ENCODE results near the gene SLC39A9.
"Not testable (repeated sequence)": the region's sequence is repeated elsewhere in the genome, so short reads cannot be mapped to it uniquely, and the experiment has no call there.

The SLC39A9 gene

DNA sequence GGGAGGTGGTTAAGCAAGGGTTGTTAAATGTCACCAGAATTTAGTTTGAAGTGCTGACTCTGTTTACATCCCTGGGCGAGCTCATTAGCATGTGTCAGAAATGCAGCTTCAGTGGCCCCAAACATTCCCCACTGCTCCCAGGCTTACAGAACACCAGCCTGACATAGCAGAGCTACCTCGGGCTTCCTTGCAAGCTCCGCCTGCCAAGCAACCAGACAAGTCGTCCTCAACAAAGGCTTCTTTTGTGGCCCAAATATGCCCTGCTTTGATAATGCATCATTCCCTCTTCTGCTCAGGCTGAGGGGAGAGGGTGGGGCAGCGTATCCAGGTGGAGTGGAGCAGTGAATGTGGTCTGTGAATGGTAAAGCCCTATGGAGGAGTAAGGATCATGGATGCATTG is 28.4 kb upstream of the SLC39A9 start:
- DNase-seq (ENCODE audit: low read depth): no peak

DNA sequence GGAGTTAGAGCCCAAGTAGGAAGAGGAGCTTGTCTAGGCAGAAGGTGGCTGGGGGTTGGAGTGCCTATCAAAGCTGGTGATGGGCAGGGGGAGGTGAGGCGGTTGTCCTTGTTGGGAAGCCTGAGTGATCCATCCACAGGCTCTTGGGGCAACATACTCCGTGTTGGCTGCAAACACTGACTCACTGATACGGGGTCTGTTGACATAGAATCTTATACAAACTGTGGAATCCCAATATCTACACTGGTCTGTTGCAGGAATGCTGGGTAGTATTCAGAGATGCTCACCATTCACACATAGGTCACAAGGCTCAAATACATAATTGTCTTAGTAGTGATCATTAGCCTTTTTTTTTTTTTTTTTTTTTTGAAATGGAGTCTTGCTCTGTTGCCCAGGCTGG is 26.3 kb upstream of the SLC39A9 start:
- no peak for DNase-seq (ENCODE audit: low read depth)

- DNase-seq (ENCODE audit: low read depth): no peak
Observed at GRCh38 chr14:69373104-69373503, 25.4 kb upstream of the SLC39A9 start.

DNA sequence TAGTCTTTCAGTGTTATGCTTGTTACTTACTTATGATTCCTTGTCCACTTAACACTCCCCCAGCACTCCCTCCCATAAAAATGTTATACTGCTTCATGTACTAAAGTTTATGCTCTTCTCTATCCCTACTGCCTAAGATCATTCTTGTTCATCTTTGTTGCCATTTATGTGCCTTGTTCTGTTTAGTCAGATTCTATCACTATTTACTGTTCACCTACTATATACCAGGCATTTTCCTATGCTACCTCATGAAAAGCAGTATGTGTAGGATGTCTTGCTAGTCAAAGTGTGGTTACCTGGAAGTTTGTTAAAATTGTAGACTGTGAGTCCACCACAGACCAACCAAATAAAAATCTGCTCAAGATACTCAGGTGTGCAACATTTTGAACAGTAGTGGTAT is 24.3 kb upstream of the SLC39A9 start:
- no peak for DNase-seq (ENCODE audit: low read depth)

DNA sequence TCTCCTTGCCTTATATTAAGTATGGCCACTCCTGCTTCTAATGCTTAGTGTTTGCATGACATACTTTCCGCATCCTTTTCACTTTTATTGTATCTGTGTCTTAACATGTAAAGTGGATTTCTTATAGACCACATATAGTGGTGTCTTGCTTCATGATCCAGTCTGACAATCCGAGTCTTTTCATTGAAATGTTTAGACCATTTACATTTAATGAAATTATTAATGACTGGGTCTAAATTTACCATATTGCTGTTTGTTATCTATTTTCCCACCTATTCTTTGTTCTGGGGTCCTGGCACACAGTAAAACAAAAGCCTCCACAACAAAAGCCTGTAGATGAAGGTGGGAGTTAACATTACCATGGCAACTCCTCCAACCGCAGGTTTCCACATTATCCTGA is 23.3 kb upstream of the SLC39A9 start:
- DNase-seq (ENCODE audit: low read depth): no peak

DNA sequence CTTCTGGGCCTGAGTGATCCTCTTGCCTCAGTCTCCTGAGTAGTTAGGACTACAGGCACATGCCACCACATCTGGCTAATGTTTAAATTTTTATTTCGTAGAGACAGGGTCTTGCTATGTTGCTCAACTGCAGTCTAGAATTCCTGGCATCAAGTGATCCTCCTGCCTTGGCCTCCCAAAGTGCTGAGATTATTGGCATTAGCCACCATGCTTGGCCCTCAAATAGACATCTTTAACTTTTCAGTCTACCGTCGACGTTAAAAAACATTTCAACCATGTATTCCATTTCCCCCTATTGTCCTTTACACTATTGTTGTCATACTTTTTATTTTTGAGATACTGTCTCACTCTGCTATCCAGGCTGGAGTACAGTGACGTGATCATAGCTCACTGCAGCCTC is 22.8 kb upstream of the SLC39A9 start:
- DNase-seq (ENCODE audit: low read depth): no peak

DNA sequence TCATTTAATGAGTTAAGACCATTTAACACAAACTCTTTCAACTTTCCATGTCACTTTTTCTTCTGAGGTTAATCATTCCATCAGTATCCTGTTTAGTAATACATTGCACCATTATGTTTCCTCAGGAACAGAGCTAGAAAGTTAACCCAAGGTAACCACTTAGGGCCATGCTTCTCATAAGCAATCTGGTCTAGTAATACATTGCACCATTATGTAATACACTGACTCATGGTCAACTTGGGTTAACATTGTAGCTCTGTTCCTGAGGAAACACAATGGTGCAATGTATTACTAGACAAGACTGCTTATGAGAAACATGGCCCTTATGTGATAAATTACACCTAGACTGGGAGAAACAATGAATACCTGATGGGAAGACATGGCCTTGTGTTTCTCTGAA is 22.1 kb upstream of the SLC39A9 start:
- no peak for DNase-seq (ENCODE audit: low read depth)

DNA sequence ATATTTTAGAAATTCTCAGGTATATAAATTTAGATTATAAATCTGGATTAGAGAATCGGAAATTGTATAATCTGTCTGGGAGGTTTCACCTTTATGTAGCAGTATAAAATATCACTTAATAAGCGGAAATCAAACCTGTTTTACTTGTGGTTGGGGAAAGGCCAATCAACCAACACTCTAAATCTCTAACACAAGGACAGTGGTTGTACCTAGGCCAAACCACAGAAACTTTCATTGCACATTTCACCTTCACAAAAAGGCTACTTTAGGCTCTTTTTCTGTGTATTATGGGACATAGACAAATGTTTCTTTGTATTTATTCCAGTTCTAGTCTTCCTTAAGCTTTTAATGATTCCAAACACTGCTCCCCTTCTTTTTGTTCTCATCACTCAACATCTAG is 20.2 kb upstream of the SLC39A9 start:
- no peak for DNase-seq (ENCODE audit: low read depth)

DNA sequence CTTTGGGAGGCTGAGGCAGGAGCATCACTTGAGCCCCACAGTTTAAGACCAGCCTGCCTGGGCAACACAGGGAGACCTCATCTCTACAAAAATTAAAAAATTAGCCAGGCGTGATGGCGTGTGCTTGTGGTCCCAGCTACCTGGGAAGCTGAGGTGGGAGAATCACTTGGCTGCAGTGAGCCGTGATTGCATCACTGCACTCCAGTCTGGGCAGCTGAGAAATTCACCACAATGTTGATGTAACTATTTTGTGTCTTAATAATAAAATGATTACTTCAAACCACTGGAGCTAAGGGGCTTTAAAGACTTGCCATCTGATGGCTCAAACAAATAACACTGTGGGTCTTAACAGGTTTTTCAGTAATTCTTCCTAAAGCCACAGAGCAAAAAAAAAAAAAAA is 11.2 kb upstream of the SLC39A9 start:
- DNase-seq (ENCODE audit: low read depth): no peak

DNA sequence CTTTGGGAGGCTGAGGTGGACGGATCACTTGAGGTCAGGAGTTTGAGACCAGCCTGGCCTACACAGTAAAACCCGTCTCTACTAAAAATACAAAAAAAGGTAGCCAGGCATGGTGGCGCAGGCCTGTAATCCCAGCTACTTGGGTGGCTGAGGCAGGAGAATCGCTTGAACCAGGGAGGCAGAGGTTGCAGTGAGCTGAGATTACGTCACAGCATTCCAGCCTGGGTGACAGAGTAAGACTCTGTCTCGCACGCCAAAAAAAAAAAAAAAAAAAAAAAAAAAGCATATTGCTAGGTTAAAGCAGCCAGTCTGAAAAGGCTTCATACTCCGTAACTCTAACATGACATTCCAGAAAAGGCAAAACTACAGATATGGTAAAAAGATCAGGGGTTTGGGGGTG is 7.1 kb upstream of the SLC39A9 start:
- not testable (repeated sequence) for DNase-seq (ENCODE audit: low read depth)

DNA sequence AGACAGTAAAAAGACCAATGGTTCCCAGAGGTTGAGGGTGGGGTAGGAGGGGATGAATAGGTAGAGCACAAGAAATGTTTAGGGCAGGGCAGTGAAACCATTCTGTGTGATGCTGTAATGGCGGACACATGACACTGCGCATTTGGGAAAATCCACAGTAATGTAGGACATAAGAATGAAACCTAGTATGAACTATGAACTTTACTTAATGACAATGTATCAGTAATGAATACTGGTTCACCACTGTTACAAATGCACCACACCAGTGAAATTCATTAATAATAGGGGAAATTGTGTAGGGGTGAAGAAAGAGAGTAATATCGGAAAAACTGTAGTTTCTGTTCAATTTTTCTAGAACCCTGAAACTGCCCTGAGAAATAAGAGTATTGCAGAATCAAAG is 6.0 kb upstream of the SLC39A9 start:
- no peak for DNase-seq (ENCODE audit: low read depth)

GRCh38 chr14:69395929-69396328 is 2.6 kb upstream of the SLC39A9 start:
- DNase-seq (ENCODE audit: low read depth): no peak

GRCh38 chr14:69398818-69399210 is 322 bp downstream of the SLC39A9 start:
- peak; percentile 43 for DNase-seq (ENCODE audit: low read depth)

DNA sequence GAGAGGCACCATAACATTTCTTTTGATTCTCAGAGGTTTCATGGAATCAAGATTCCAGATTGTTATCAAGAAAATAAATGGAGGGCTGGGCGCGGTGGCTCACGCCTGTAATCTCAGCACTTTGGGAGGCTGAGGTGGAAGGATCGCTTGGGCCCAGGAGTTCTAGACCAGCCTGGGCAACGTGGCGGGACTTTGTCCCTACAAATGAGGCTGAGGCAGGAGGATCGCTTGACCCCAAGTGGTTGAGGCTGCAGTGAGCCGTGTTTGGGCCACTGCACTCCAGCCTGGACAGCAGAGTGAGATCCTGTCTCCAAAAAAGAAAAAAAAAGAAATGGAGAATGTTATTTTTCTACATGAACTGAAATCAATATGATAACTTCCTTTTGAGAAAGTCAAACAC is 1.3 kb downstream of the SLC39A9 start:
- DNase-seq (ENCODE audit: low read depth): no peak

GRCh38 chr14:69400154-69400553 is 1.7 kb downstream of the SLC39A9 start:
- no peak for DNase-seq (ENCODE audit: low read depth)

DNA sequence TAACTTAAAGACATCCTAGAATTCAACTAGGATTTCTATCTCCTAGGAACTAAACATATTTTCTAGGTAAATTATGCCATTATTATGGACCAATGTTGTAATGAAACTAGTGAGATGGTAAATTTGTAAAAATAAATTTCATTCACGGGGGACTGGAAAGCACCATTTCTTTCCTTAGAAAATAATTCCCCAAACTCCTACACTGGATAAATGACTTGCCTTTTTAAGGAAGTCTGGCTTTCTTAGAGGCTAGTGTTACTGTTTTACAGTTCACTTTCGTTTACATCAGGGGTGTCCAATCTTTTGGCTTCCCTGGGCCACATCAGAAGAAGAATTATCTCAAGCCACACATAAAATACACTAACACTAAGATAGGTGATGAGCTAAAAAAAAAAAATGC is 3.3 kb downstream of the SLC39A9 start:
- no peak for DNase-seq (ENCODE audit: low read depth)

- no peak for DNase-seq (ENCODE audit: low read depth)
Observed at GRCh38 chr14:69404478-69404877, 6.0 kb downstream of the SLC39A9 start.

DNA sequence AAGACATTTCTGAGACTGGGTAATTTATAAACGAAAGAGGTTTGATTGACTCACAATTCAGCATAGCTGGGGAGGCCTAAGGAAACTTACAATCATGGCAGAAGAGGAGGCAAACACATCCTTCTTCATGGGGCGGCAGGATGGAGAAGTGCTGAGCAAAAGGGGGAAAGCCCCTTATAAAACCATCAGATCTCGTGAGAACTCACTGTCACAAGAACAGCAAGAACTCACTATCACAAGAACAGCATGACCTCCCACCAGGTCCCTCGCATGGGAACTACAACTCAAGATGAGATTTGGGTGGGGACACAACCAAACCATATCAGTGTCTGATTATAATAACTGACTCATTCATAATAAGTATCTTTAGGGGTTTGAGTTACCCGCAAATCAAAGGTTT is 6.4 kb downstream of the SLC39A9 start:
- no peak for DNase-seq (ENCODE audit: low read depth)

GRCh38 chr14:69405762-69406161 is 7.3 kb downstream of the SLC39A9 start:
- no peak for DNase-seq (ENCODE audit: low read depth)

GRCh38 chr14:69408331-69408960 is 10.0 kb downstream of the SLC39A9 start:
- no peak for DNase-seq (ENCODE audit: low read depth)

DNA sequence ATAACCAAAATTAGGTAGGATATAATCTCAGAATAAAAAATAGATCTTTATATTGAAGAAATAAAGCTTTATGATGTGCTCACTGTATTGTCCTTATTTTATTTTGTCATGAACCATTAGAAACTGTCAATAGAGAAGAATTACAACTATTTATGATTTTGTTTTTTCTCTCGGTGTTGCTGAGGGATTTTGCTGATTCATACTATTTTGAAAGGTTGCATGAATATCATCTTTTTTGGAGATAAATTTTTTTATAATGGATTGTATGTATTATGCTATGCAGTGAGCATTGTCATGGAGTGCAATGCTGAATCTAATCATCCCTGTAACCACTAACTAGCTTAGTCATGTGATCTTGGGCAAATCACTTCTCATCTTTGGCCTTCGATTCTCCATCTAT is 15.0 kb downstream of the SLC39A9 start:
- DNase-seq (ENCODE audit: low read depth): no peak

DNA sequence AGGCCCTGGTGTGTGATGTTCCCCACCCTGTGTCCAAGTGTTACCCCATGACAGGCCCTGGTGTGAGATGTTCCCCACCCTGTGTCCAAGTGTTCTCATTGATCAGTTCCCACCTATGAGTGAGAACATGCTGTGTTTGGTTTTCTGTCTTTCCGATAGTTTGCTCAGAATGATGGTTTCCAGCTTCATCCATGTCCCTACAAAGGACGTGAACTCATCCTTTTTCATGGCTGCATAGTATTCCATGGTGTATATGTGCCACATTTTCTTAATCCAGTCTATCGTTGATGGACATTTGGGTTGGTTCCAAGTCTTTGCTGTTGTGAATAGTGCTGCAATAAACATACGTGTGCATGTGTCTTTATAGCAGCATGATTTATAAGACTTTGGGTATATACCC is 17.6 kb downstream of the SLC39A9 start:
- DNase-seq (ENCODE audit: low read depth): not testable (repeated sequence)

DNA sequence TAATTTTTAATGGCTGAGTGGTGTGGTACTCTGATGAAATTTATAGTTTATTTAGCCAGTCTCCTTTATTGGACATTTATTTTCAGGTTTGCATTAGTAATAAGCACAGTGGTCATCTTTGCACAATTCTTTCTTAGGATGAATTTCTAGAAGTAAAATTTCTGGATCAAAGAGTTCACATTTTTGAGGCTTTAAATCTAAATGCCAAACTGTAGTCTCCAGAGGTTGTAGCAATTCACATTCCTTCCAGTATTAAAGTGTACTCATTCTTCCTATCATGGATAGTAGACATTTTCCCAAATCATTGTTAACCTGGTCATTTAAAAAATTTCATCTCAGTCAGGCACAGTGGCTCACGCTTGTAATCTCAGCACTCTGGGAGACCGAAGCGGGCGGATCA is 24.8 kb downstream of the SLC39A9 start:
- DNase-seq (ENCODE audit: low read depth): no peak

DNA sequence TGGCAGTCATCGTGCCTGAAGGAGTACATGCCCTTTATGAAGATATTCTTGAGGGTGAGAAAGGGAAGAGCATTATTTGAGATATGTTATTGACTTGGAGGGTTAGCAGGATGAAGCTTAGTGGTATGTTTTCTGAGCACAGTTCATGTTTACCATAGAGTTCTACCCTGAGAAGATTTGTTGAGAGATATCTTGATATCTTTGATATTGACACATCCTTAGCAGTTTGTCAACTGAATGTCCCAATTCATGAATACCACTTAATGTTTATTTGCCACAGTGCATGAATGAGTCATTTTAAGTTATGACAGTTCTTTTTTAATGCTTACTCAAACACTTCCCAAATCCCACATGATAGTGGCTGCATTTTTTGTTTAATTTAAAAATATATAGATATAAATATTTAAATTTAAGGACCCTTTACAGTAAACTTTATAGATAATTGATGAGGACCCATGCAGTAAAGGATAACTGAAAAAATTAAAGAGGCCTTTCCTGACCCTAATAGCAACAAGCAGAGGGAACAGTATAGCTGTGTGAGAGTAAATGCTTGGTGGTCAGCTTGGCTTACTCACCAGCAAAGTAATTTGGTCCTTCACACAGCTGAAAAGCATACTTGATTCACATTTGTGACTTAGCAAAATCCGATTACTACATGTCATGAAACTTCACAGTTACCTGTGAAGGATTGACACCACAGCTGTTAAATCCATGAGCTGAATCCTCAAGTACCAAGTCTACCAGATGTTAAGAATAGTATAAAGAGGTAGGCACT is 25.8 kb downstream of the SLC39A9 start:
- DNase-seq (ENCODE audit: low read depth): no peak

Measured in stimulated activated CD4-positive, alpha-beta T cell treated with anti-CD3 and anti-CD28 coated beads, Interleukin-2, amount 100 ng/mL, for 4 hours (primary cell).